HG03139 (cell line): Measurements from ENCODE around the gene TRIM14.
"Not testable (repeated sequence)": the region's sequence is repeated elsewhere in the genome, so short reads cannot be mapped to it uniquely, and the experiment has no call there.

Experiments
- ATAC-seq: cut with Tn5 transposase; IDR thresholded peaks from one replicate; pipeline ENCODE4 v1.9.1; 2021; ENCODE audit not compliant: unreplicated experiment

The TRIM14 gene

GRCh38 chr9:98083566-98084183 lies 35.3 kb downstream of the TRIM14 start:
- no peak for ATAC-seq

DNA sequence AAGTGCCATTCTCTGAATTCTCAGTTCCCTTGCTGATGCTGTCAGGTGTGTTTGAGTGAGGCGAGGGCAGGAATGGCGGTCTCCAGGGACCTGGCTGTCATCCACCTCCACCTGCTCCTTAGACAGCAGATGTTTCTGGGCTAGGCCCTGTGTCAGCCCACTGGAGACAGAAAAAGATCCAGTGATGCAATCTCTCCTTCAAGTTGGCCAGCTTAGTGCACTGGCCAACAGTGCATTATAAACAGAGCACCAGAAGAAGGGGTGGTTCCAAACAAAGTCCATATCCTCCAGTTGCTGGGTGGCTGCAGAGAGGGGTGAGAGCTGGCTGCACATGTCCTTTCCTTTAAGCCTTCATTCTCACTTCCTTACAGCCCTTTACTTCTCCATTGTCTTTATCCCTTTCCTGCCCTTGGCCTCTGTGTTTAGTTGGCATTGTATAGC lies 35.9 kb downstream of the TRIM14 start:
- ATAC-seq, result no peak

DNA sequence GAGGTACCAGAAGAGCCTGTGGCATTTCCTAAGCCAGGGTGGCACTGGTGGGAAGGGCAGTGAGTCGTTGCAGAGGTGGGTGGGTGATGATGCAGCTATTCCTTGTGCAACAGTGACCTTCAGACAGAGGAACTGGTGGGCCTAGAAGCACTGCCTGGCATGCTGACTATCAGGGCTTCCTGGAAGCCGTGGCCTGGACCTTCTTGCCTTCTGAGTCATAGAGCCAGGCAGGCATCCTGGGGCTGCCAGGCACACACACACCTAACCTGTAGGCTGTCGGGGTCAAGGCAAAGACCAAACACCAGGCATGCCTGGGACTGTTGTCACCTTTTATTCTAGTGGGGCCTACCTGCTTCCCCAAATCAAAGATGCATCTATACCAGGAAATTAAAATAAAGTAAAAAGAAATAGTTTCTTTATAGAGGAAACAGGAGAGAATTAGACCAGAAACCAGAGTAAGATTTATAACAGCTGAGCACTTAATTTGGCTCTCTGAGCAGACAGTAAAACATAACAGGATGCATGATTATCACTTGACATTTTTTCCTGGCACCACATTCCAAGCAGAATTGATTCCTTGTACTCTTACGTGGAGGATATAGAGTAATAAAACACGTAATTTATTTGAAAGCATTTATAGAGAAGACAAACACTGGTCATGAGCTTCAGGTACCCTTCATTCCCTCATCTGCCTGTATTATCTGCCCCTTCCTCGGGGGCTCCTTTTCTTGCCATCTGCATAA lies 37.4 kb downstream of the TRIM14 start:
- ATAC-seq, result no peak

GRCh38 chr9:98080780-98081179 lies 38.2 kb downstream of the TRIM14 start:
- no peak for ATAC-seq

DNA sequence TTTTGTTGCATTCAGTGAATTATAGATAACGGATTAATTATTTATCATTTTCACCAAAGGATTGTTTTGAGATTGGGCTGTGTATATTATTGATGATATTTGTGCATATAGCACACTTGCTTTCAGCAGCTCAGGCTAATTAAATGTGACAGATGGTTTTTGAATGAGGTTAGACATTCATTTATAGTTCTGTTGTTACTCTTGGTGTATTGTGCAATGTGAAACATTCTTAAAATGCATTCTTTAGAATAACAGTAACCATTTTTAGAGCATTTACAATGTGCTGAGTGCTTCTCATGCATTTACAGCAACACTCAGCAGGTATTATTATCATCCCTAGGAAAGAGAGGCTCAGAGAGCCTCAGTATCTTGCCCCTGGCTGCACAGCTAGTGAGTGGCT lies 38.7 kb downstream of the TRIM14 start:
- ATAC-seq, result no peak

DNA sequence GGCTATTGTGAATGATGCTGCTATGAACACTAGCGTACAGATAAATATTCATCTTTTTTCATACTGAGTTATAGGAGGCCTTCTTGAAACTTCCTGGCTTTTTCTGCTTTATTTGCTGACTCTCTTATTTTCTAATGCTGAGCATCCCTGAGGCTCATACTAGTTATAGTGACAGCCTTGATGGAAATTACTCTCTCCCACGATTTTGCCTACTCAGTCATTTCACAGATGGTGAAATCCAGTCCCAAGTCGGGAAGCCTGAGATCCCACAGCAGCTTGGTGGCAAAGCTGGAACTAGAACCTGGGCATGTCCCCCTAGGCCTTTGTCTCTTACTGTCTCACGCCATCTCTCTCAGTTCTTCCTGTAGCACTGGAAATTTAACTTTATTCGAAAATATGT lies 40.1 kb downstream of the TRIM14 start:
- no peak for ATAC-seq

DNA sequence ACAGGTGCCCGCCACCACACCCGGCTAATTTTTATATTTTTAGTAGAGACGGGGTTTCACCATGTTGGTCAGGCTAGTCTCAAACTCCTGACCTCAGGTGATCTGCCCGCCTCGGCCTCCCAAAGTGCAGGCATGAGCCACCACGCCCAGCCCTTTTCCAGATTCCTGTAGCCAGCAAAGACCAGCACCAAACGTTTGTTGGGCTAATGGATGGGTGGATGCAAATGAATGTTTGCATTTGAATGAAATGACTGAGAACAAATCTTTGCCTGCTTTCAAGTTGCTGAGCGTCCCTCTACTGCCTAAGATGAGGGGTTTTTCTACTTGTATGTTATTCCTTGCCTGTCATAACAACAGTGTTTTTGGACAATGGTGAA lies 42.5 kb downstream of the TRIM14 start:
- ATAC-seq, result not testable (repeated sequence)

DNA sequence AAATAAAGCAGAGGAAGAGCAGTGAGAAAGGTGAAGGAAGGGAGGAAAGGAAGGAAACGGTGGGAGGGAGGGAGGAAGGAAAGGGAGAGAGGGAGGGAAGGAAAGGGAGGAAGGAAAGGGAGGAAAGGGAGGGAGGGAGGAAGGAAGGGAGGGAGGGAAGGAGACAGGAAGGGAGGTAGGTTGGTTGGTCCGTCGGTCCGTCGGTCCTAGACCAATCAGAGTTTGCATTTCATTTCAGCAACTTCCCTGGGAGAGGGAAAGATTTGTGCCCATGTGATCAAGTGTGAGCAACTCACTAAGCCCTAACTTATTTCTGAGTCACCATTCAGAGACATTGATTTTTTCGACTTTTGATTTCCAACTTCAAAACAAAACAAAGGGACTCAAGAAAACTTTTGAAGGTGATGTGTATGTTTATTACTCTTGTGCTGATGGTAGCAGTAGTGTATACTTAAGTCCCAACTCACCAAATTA lies 43.7 kb downstream of the TRIM14 start:
- ATAC-seq, result no peak

- no peak for ATAC-seq
Observed at GRCh38 chr9:98074115-98074990, 44.7 kb downstream of the TRIM14 start.

DNA sequence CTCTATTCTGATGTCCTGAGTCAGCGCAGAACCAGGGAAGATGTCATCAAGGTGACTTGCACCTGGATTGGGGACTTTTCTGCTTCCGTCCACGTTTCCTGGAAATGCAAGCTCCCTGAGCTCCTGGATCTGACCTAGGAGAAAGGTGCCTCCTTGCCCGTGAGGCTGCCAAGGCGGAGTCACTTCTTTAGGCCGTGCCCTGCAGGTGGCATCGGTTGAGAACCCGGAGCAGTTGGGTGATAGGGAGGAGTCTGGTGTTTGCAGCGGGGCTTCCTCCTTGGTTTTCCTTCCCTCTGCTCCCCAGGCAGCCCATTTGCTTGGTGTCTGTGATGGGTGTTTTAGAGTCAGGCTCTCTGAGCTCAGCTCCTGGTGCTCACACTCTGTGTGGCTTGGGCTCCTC lies 47.3 kb downstream of the TRIM14 start:
- ATAC-seq, result no peak

GRCh38 chr9:98070704-98071103 lies 48.3 kb downstream of the TRIM14 start:
- no peak for ATAC-seq

DNA sequence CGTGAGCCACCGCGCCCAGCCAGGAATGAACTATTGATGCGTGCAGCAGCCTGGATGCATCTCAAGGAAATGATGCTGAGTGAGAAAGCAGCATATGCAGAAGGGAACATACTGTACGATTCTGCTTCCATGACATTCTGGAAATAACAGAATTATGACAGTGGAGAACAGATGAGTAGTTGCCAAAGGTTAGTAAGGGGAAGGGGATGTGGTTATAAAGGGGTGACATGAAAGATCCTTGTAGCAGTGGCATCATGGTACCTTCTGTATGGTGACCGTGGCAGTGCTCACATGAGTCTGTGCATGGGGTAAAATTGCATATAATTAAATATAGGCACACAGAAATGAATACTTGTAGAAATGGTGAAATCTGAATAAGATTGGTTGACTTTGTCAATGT lies 49.5 kb downstream of the TRIM14 start:
- ATAC-seq, result no peak

DNA sequence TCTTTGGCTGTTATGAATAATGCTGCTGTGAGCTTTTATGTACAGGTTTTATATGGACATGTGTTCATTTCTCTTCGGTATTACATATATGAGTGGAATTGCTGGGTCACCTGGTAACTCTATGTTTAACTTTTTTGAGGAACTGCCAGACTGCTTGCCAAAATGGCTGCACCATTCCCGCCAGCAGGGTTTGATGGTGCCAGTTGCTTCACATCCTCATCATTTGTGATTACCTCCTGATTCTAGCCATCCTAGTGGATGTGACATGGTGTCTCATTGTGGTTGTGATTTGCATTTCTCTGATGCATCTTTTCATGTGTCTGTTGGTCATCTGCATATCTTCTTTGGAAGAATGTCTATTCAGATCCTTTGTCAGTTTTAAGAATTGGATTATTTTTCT lies 51.8 kb downstream of the TRIM14 start:
- ATAC-seq, result no peak

DNA sequence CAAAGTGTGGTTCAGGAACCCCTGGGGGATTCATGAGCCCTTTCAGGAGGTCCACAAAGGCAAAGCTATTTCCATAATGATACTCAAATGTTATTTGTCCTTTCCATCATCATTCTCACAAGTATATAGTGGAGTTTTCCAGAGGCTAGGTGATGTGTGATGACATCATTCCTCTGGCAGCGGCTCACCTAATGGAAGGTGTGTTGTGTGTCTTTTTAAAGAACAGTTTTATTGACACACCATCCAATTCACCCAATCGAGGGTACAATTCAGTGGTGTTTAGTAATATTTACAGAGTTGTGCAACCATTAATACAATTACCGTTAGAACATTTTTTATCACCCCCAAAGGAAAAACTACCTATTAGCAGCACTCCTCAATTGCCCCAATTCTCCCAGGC lies 52.8 kb downstream of the TRIM14 start:
- ATAC-seq, result no peak

- no peak for ATAC-seq
Observed at GRCh38 chr9:98064623-98065392, 54.2 kb downstream of the TRIM14 start.

DNA sequence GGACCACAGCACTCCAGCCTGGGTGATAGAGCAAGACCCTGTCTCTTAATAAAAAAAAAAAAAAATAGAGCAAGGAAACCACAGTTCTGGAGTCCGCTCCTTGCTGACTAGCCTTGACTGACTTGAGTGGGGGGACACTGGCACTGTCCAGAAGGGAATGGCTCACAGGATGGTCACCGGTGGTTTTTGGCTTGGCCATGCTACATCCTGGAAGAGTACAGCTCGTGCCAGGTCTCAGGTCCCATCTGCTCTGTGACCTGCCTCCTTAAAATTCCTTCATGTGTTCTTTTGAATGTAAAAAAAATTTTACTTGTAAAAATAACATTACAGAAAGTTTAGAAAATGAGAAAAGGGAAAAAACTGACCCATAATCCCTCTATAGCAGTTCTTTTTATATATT lies 56.9 kb downstream of the TRIM14 start:
- no peak for ATAC-seq

- no peak for ATAC-seq
Observed at GRCh38 chr9:98057138-98057799, 61.8 kb downstream of the TRIM14 start.

DNA sequence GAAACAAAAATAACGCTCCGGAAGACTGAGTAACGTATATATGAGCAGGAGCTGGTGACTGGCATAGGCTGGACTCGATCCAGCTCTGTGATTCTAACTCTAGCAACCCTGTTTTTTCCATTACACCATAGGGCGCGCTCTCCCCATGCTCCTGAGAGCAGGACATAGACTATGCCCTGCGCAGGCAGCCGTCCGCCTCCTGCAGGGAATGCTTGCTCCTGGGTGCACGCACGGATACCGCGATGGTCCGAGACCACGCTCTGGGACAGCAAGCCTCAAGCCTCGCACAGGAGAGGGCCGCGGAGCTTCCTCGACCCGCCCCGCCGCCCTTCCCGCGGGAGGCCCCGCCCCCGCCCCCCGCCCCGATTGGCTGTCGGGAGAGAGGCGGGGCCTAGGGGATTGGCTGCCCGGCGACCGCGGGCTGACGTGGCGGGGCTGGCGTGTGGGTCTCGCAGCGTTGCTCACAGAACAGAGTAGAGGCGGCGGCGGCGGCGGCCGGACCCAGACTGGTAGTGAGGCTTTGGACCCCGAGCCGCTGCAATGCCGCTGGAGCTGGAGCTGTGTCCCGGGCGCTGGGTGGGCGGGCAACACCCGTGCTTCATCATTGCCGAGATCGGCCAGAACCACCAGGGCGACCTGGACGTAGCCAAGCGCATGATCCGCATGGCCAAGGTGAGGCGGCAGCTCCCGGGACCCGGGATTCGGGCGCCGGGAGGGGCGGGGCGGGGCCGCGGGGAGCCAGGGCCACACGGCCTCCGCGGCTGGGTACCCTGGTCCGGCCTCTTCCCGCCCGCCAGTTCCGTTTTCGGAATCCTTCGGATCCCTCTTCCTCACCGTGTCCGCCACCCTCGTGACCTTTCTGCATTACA lies 62.5 kb downstream of the TRIM14 start, which contains the start of gene NANS:
NANS (plus strand) TSS at position 464 of the 869 bp plus-strand sequence; CDS start at position 541, 77 bp downstream.
- peak; percentile 95 for ATAC-seq

- no peak for ATAC-seq
Observed at GRCh38 chr9:98054376-98054951, 64.6 kb downstream of the TRIM14 start.
